GM12892 (cell line): Measurements from ENCODE around the gene HYI.

Experiments
- POLR2A ChIP-seq: IDR thresholded peaks from 2 replicates; pipeline ENCODE4 v1.6.1; 2011; ENCODE audit warnings: low read depth, low read length, control low read depth
- POLR2AphosphoS5 ChIP-seq: IDR thresholded peaks from 2 replicates; pipeline ENCODE4 v1.6.1; 2011; ENCODE audit warnings: low read depth, low read length, control low read depth

DNA sequence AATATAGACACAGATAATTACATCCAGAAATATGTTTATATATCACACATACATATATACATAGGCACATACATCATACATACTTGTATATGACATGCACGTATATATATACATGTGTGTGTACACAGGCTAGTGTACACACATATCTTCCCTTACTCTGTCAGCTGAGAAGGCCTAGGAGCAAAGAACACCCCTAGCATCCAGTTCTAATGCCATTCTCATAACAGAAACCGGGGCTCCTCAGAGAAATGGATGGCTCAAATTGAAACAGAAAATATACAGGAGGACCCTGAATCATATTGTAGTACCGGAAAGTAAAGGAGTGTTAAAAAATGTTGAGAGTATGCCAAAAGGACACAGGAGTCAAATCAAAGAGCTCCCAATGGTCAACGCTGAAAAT, 19.7 kb upstream of the HYI start:
- no peak for TF ChIP-seq POLR2A
- no peak for TF ChIP-seq POLR2AphosphoS5
